ENCODE results near the gene GBGT1. TPM values are rescaled to one million over a fixed set of nuclear protein-coding genes. Genes with fewer than 3 reads are reported as not detected.

GBGT1 gene
- total RNA-seq, 1 donor from 2014 or later = 1.3 TPM

DNA sequence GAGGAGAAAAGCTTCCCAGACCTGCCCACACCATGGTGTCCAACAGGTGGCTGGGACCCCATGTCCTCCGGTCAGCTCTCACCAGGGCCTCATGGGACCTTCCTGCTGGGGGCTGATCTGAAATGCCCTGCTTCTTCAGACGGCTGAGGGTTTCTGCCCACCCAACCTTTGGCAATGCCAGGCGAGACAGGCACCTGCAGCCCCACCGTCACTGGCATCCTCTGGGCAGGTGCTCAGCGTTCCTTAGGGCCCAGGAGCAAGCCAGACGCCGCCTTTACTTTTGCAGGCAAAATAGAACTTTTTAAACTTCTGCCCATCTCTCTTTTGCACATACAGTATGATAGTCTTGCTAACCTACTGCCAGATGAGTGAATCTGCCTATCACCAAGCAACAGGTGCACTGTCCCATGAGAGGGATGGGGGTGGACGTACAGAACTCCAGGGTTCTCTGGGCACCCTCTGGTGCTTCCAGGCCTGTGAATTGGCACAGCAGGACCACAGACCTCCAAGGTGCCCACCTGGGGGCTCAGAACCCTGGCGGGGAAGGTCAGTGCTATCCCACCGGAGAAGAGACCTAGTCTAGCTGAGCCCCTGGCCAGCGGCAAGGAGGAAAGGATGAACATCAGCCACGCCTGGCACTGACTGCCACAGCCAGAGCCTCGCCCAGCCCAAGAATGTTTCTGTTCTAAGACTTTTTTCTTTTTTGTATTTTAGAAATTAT, 37.9 kb upstream of the GBGT1 start:
- no peaks in the 10 kb centered on the region for H3K4me1 Mint-ChIP-seq (ENCODE audit: low read depth, unreplicated experiment)
- peaks cover 3% of the 10 kb centered on the region for H3K9me3 Mint-ChIP-seq (ENCODE audit: unreplicated experiment)
- H3K36me3 Mint-ChIP-seq (ENCODE audit: unreplicated experiment) = no peaks in the 10 kb centered on the region
- peaks cover 5% of the 10 kb centered on the region for H3K27me3 Mint-ChIP-seq (ENCODE audit: unreplicated experiment)
- H3K27ac Mint-ChIP-seq (ENCODE audit: unreplicated experiment) = no peak overlapping the region
- TF ChIP-seq, protein P1, sequence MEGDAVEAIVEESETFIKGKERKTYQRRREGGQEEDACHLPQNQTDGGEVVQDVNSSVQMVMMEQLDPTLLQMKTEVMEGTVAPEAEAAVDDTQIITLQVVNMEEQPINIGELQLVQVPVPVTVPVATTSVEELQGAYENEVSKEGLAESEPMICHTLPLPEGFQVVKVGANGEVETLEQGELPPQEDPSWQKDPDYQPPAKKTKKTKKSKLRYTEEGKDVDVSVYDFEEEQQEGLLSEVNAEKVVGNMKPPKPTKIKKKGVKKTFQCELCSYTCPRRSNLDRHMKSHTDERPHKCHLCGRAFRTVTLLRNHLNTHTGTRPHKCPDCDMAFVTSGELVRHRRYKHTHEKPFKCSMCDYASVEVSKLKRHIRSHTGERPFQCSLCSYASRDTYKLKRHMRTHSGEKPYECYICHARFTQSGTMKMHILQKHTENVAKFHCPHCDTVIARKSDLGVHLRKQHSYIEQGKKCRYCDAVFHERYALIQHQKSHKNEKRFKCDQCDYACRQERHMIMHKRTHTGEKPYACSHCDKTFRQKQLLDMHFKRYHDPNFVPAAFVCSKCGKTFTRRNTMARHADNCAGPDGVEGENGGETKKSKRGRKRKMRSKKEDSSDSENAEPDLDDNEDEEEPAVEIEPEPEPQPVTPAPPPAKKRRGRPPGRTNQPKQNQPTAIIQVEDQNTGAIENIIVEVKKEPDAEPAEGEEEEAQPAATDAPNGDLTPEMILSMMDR (IDR thresholded peaks at IDR 0.05; ENCODE audit: partially characterized antibody, unreplicated experiment) = no peak
- H3K4me3 Mint-ChIP-seq (ENCODE audit: unreplicated experiment) = no peak overlapping the region
- no peak for DNase-seq

- no peaks in the 10 kb centered on the region for H3K36me3 Mint-ChIP-seq (ENCODE audit: unreplicated experiment)
- no peaks in the 10 kb centered on the region for H3K4me1 Mint-ChIP-seq (ENCODE audit: low read depth, unreplicated experiment)
- peaks cover 5% of the 10 kb centered on the region for H3K27me3 Mint-ChIP-seq (ENCODE audit: unreplicated experiment)
- peaks cover 3% of the 10 kb centered on the region for H3K9me3 Mint-ChIP-seq (ENCODE audit: unreplicated experiment)
- H3K4me3 Mint-ChIP-seq (ENCODE audit: unreplicated experiment) = no peak overlapping the region
- TF ChIP-seq, protein P1 (IDR thresholded peaks at IDR 0.05; ENCODE audit: partially characterized antibody, unreplicated experiment) = no peak
- H3K27ac Mint-ChIP-seq (ENCODE audit: unreplicated experiment) = no peak overlapping the region
- DNase-seq = no peak
Observed at GRCh38 chr9:133200631-133201030, 36.9 kb upstream of the GBGT1 start.

DNA sequence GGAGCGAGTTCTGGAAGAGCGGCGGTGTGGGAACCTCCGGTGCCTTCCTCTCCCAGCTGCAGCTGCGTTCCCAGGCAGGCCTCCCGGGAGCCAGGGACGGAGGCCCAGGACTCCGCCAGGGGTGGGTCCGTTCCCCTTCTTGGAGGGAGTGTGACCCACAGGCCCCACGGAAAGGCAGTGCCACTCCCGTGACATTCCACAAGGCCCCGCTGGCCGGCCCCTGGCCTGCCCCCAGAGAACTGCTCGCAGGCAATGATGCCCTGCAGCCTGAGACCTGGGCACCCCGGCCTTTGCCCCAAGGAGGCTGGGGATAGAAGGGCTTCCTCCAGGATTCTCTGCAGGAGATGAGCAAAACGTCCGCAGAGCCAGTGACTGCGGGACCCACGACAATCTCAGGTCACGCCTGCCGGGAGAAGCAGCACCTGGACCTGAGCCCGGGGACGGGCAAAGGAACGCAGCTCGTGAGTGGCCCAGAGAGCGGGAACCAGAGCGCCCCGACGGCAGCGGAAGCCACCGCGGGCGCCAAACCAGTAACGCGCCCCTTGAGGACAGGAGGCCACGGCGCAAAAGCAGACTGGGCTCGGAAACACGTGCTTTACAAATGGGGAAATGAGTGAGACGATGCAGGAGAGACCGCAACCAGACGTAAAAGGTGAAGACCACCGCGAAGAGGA, 36.1 kb upstream of the GBGT1 start:
- DNase-seq = no peak
- Mint-ChIP-seq H3K4me3 (ENCODE audit: unreplicated experiment) (no peak overlapping the region), H3K36me3 (ENCODE audit: unreplicated experiment) (no peaks in the 10 kb centered on the region), H3K4me1 (ENCODE audit: low read depth, unreplicated experiment) (no peaks in the 10 kb centered on the region), H3K9me3 (ENCODE audit: unreplicated experiment) (peaks cover 3% of the 10 kb centered on the region), H3K27ac (ENCODE audit: unreplicated experiment) (no peak overlapping the region), H3K27me3 (ENCODE audit: unreplicated experiment) (peaks cover 5% of the 10 kb centered on the region)
- TF ChIP-seq, protein P1 (IDR thresholded peaks at IDR 0.05; ENCODE audit: partially characterized antibody, unreplicated experiment) = no peak

DNA sequence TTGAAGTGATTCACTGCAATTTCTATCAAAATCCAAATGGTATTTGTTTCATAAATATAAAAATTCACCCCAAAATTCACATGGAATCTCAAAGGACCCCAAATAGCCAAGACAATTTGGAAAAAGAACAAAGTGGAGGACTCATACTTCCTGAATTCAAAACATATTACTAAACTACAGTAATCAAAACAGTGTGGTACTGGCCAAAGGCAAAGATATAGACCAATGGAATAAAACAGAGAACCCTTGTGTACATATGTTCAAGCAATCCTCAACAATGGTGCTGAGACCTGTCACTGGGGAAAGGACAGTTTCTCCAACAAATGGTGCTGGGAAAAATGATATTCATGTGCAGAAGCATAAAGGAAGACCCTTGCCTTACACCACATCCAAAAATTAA, 31.3 kb upstream of the GBGT1 start:
- Mint-ChIP-seq H3K4me3 (ENCODE audit: unreplicated experiment) (no peak overlapping the region), H3K27me3 (ENCODE audit: unreplicated experiment) (no peaks in the 10 kb centered on the region), H3K27ac (ENCODE audit: unreplicated experiment) (no peak overlapping the region), H3K9me3 (ENCODE audit: unreplicated experiment) (no peaks in the 10 kb centered on the region), H3K36me3 (ENCODE audit: unreplicated experiment) (no peaks in the 10 kb centered on the region), H3K4me1 (ENCODE audit: low read depth, unreplicated experiment) (no peaks in the 10 kb centered on the region)
- no peak for DNase-seq
- TF ChIP-seq, protein P1 (IDR thresholded peaks at IDR 0.05; ENCODE audit: partially characterized antibody, unreplicated experiment) = no peak

DNA sequence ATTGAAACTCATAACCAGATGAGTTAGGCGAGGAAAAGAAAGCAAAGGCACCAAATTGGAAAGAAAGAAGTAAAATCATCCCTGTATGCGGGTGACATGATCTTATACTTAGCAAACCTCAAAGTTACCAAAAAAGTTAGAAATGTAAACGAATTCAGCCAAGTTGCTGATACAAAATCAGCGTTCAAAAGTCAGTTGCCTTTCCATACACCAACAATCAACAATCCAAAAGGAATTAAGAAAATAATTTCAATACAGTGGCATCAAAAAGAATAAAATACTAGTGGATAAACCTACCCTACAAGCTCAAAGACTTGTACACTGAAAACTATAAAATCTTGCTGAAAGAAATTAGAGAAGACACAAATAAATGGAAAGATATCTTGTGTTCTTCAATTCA, 30.9 kb upstream of the GBGT1 start:
- no peak for DNase-seq
- Mint-ChIP-seq H3K27ac (ENCODE audit: unreplicated experiment) (no peak overlapping the region), H3K4me1 (ENCODE audit: low read depth, unreplicated experiment) (no peaks in the 10 kb centered on the region), H3K9me3 (ENCODE audit: unreplicated experiment) (no peaks in the 10 kb centered on the region), H3K36me3 (ENCODE audit: unreplicated experiment) (no peaks in the 10 kb centered on the region), H3K4me3 (ENCODE audit: unreplicated experiment) (no peak overlapping the region), H3K27me3 (ENCODE audit: unreplicated experiment) (no peaks in the 10 kb centered on the region)
- TF ChIP-seq, protein P1 (IDR thresholded peaks at IDR 0.05; ENCODE audit: partially characterized antibody, unreplicated experiment) = no peak

All from glutamatergic neuron (in vitro differentiated cells).